AG04450 (cell line): Measurements from ENCODE around the gene GSC2. TPM values are rescaled to one million over a fixed set of nuclear protein-coding genes. Genes with fewer than 3 reads are reported as not detected.

Experiments used
- CTCF ChIA-PET: fragments of 300-600, 350-600 bp; formaldehyde crosslinking; extraction: SDS; loops from one replicate; lab custom pipeline; 2022; ENCODE audit warnings: antibody characterized with exemption, inconsistent platforms; lab: Charles Lee
- POLR2A ChIA-PET: fragments of 350-600 bp; formaldehyde crosslinking; extraction: SDS; loops from one replicate; lab custom pipeline; 2021; ENCODE audit warnings: antibody characterized with exemption, inconsistent platforms; lab: Yijun Ruan, JAX
- DNase-seq: peaks from one replicate; pipeline ENCODE4 v3.0.0-alpha.2; 2011; ENCODE audit warnings: low read depth, low spot score
- H3K27ac ChIP-seq: one replicate; pipeline ENCODE4 v1.5.1; 2012; ENCODE audit warnings: low read depth, low read length, control low read depth
- H3K27me3 ChIP-seq: one replicate; pipeline ENCODE4 v1.6.0; 2012; ENCODE audit warnings: low read length; ENCODE audit not compliant: control insufficient read depth, insufficient read depth
- H3K4me3 ChIP-seq: 2 replicates; pipeline ENCODE4 v1.5.1; 2011; ENCODE audit warnings: mild to moderate bottlenecking, low read depth, low read length, control low read depth
- H3K9me3 ChIP-seq: 2 replicates; pipeline ENCODE4 v1.5.1; 2012; ENCODE audit warnings: low read length; ENCODE audit not compliant: control insufficient read depth, insufficient read depth
- polyA plus RNA-seq: library from polyadenylated mRNA; depleted of rRNA; stranded (reverse); fragments of >200 nt; gene quantifications from 2 replicates; pipeline ENCODE4 v1.2.3, GENCODE V29; 2011
- TF ChIP-seq, protein P1 (sequence below): IDR thresholded peaks from 2 replicates; pipeline ENCODE4 v1.5.1; 2011; ENCODE audit warnings: low read depth, low read length, control low read depth, inconsistent platforms

GSC2 gene
- polyA plus RNA-seq, 1 experiment: not detected

DNA sequence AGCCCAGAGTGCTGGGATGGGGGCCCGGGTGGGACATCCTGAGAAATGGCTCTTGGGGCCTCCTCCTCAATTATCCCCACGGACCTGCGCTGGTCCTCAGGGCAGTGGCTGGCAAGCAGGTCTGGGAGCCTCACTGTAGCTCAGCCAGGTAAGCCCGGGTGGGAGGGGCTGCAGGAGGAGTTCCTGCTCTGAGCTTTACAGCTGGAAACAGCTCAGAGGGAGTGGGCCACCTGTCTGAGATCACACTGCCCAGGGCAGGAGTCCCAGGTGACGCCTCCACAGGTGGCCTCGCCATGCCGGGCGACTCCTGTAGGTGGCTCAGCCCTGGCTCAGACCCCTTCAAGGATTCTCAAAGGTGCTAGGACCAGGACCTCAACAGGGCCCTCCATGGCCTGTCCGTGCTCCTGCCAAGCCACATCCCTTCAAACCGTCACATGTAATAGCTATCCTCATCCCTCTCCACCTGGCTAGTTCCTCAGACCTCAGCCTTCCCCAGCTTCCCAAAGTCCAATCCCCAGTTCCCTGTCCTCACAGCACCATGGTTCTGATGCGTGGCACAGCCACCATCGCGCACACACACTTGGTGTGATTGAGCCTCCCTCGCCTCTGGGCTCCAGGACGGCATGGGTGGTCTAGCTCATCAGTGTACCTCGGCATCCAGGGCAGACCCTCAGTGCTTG, 22.6 kb downstream of the GSC2 start:
- Histone ChIP-seq H3K27me3 (peaks cover 3% of the 10 kb centered on the region), H3K9me3 (no peaks in the 10 kb centered on the region; the same call in 1 of the 2 replicates), H3K27ac (no peak overlapping the region), H3K4me3 (no peak overlapping the region)
- TF ChIP-seq, protein P1, sequence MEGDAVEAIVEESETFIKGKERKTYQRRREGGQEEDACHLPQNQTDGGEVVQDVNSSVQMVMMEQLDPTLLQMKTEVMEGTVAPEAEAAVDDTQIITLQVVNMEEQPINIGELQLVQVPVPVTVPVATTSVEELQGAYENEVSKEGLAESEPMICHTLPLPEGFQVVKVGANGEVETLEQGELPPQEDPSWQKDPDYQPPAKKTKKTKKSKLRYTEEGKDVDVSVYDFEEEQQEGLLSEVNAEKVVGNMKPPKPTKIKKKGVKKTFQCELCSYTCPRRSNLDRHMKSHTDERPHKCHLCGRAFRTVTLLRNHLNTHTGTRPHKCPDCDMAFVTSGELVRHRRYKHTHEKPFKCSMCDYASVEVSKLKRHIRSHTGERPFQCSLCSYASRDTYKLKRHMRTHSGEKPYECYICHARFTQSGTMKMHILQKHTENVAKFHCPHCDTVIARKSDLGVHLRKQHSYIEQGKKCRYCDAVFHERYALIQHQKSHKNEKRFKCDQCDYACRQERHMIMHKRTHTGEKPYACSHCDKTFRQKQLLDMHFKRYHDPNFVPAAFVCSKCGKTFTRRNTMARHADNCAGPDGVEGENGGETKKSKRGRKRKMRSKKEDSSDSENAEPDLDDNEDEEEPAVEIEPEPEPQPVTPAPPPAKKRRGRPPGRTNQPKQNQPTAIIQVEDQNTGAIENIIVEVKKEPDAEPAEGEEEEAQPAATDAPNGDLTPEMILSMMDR: no peak
- CTCF ChIA-PET: no interaction called here
- POLR2A ChIA-PET: no interaction called here
- DNase-seq: no peak

DNA sequence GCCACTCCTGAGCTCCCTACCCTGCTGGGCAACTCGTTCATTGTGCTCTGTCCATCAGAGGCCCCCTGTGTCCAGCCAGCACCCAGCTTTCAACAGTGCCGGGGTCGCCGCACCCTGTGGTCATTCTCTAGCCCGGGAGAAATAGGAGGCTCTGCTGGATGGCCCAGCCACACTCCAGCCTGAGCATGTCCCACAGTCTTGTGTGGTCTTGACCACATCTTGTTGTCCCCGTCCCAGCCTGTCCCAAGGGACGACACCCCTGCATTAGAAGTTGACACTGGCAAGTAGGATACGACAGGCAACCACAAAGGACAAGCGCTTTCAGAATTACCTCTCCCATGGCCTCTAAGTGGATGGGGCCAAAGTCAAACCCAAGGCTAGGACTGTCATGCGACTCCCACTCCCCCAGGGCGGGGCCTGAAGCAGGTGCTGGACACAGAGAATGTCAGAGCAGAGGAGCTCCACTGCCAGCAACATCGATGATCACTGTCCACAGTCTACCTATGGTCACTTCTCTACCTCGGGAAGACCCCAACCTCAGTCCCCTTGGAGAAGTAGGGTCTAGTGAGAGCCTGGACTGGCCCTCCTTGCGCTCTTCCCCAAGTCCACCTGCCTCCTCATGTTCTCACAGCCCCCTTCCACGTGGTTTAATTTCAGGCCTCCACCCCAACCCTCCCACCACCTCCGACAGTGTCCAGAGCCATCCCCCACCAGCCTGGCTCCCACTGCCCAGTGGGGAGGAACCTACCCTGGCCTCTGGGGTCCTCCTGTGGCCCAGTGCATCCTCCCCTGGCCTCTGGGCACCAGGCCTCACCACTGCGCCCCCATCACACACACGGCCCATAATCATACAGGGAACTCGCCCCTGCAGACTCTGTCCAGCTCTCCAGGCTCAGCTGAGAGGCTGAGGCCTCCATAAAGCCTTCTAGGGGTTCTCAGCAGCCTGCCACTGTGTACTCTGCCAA, 23.5 kb downstream of the GSC2 start:
- ChIA-PET POLR2A (no interaction called here), CTCF (no interaction called here)
- no peak for DNase-seq
- TF ChIP-seq, protein P1: no peak
- H3K27ac ChIP-seq: no peak overlapping the region
- no peaks in the 10 kb centered on the region; the same call in 1 of the 2 replicates for H3K9me3 ChIP-seq
- H3K4me3 ChIP-seq: no peak overlapping the region
- peaks cover 3% of the 10 kb centered on the region for H3K27me3 ChIP-seq

DNA sequence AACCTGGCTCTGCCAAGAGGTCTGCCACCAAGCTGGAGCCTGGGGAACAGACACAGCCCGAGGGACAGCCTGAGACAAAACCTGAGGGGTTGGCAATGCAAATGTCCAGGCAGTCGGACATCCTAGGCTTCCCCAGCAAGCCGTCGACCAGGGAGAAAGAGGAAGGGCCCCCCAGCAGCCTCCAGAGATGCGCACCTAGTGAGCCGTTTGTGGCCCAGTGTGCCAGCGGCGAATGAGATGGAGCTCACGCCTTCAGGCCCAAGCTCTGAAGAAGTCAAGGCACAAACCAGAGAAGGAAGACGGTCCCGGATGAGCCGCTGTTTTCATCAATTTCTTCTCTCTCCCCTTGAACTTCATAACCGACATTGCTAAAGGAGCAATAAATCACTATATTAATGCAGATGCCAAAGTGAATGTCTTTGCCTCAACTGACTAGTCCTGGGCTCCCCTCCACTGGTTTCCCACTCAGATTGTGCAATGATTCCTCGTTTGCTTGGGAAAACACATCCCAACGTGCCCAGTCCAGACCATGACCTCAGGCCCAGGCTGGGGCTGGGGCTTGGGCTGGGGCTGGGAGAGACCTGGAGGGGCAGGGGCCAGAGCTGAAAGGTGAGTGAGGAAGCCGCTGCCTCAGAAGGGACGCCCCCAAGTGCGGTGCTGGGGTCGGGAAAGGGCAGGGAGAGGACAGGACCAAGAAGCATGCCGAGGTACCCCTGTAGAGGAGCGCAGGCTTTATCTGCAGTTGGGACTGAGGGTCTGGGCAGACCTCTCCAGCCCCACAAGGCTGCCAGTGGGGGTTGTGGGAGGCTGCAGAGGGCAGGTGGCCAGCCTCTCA, 24.4 kb downstream of the GSC2 start:
- TF ChIP-seq, protein P1: no peak
- no peak for DNase-seq
- Histone ChIP-seq H3K27ac (no peak overlapping the region), H3K4me3 (no peak overlapping the region), H3K27me3 (peaks cover 3% of the 10 kb centered on the region), H3K9me3 (no peaks in the 10 kb centered on the region; the same call in 1 of the 2 replicates)
- CTCF ChIA-PET: no interaction called here
- POLR2A ChIA-PET: no interaction called here

DNA sequence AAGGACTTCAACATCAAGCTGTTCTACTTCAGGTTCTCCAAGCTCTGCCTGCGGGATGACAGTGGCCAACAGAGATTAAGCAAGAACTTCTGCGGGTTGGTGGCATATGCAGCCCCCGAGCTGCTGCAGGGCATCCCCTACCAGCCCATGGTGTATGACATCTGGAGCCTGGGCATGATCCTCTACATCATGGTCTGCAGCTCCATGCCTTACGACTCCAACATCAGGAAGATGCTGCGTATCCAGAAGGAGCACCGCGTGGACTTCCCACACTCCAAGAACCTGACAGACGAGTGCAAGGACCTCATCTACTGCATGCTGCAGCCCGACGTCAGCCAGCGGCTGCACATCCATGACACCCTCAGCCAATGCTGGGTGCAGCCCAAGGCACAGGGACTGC, 25.1 kb downstream of the GSC2 start:
- no peak for DNase-seq
- no peaks in the 10 kb centered on the region; the same call in 1 of the 2 replicates for H3K9me3 ChIP-seq
- H3K4me3 ChIP-seq: no peak overlapping the region
- CTCF ChIA-PET: no interaction called here
- H3K27me3 ChIP-seq: peaks cover 3% of the 10 kb centered on the region
- no peak overlapping the region for H3K27ac ChIP-seq
- POLR2A ChIA-PET: no interaction called here
- TF ChIP-seq, protein P1: no peak
